SK-N-SH (cell line): Measurements from ENCODE around the gene DSP. TPM values are rescaled to one million over a fixed set of nuclear protein-coding genes. Genes with fewer than 3 reads are reported as not detected.

Experiments
- CTCF ChIA-PET: fragments of 300-600, 350-600 bp; formaldehyde crosslinking; extraction: SDS; loops from one replicate; lab custom pipeline; 2021; lab: Yijun Ruan, JAX
- POLR2A ChIA-PET: fragments of 350-600 bp; sonication (Branson Sonifier 250); formaldehyde crosslinking; extraction: SDS; loops from one replicate; lab custom pipeline; 2020; ENCODE audit warnings: antibody characterized with exemption, inconsistent platforms; lab: Yijun Ruan, JAX
- DNase-seq: peaks from one replicate; pipeline ENCODE4 v3.0.0; 2012
- H2AFZ ChIP-seq: fragments of 200-600 bp; sonication (generic); 2 replicates; pipeline ENCODE4 v1.8.1; 2016; ENCODE audit warnings: antibody characterized with exemption, mild to moderate bottlenecking, low read depth
- H3F3A ChIP-seq: fragments of 200-600 bp; sonication (generic); replicated peaks from 2 replicates; pipeline ENCODE3; 2016; ENCODE audit warnings: antibody characterized with exemption, mild to moderate bottlenecking; ENCODE audit not compliant: insufficient read depth
- H3K27ac ChIP-seq, 2 experiments: fragments of 200-500 bp in 1 of 2; fragments of 200-600 bp in 1 of 2; sonication (Bioruptor generic) in 1 of 2; sonication (generic), shearing (Covaris generic) in 1 of 2; 2 replicates each; pipeline versions ENCODE4 v1.5.1 to v1.6.1; 2014 to 2016; ENCODE audit warnings: low read depth in 2 of 2, inconsistent platforms in 1 of 2, low read length in 1 of 2, mild to moderate bottlenecking in 1 of 2, mixed read lengths in 1 of 2
- H3K27me3 ChIP-seq: fragments of 200-600 bp; sonication (generic), shearing (Covaris generic); 2 replicates; pipeline ENCODE4 v1.6.1; 2016; ENCODE audit warnings: mixed run types; ENCODE audit not compliant: insufficient read depth
- H3K36me3 ChIP-seq, 2 experiments: fragments of 200-500 bp in 1 of 2; fragments of 200-600 bp in 1 of 2; sonication (Bioruptor generic) in 1 of 2; sonication (generic) in 1 of 2; replicated peaks in 1 of 2; 2 replicates each; pipeline versions ENCODE3 to v1.5.1; 2014 to 2016; ENCODE audit warnings: low read length in 1 of 2, mild to moderate bottlenecking in 1 of 2; ENCODE audit not compliant: insufficient read depth in 2 of 2, control insufficient read depth in 1 of 2
- H3K4me1 ChIP-seq, 2 experiments: fragments of 200-500 bp in 1 of 2; fragments of 200-600 bp in 1 of 2; sonication (Bioruptor generic) in 1 of 2; sonication (generic), shearing (Covaris generic) in 1 of 2; 2 replicates each; pipeline versions ENCODE4 v1.5.1 to v1.6.1; 2014 to 2016; ENCODE audit warnings: low read depth in 1 of 2, low read length in 1 of 2, mixed run types in 1 of 2; ENCODE audit not compliant: insufficient read depth in 2 of 2, control insufficient read depth in 1 of 2
- H3K4me2 ChIP-seq: fragments of 200-600 bp; sonication (generic), shearing (Covaris generic); 2 replicates; pipeline ENCODE4 v1.6.1; 2017; ENCODE audit warnings: mixed run types
- H3K4me3 ChIP-seq, 2 experiments: fragments of 200-500 bp in 1 of 2; fragments of 200-600 bp in 1 of 2; sonication (Bioruptor generic) in 1 of 2; sonication (generic), shearing (Covaris generic) in 1 of 2; 2 replicates each; pipeline versions ENCODE4 v1.5.1 to v1.8.1; 2014 to 2016; ENCODE audit warnings: low read depth in 2 of 2, inconsistent platforms in 1 of 2, low read length in 1 of 2, mild to moderate bottlenecking in 1 of 2, mixed read lengths in 1 of 2, moderate library complexity in 1 of 2
- H3K79me2 ChIP-seq: fragments of 200-600 bp; sonication (generic); 2 replicates; pipeline ENCODE4 v1.8.1; 2017; ENCODE audit warnings: mild to moderate bottlenecking; ENCODE audit not compliant: insufficient read depth
- H3K9ac ChIP-seq: fragments of 200-600 bp; sonication (generic); 2 replicates; pipeline ENCODE4 v1.6.1; 2017; ENCODE audit warnings: mixed run types
- H3K9me2 ChIP-seq: fragments of 200-600 bp; sonication (generic); 2 replicates; pipeline ENCODE4 v1.6.1; 2017; ENCODE audit warnings: mixed run types
- H3K9me3 ChIP-seq: fragments of 200-600 bp; sonication (generic); 2 replicates; pipeline ENCODE4 v1.6.1; 2017; ENCODE audit warnings: mixed run types, mild to moderate bottlenecking, moderate library complexity
- H4K20me1 ChIP-seq: fragments of 200-600 bp; sonication (generic); 2 replicates; pipeline ENCODE4 v1.6.1; 2017; ENCODE audit warnings: mild to moderate bottlenecking, mixed run types; ENCODE audit not compliant: insufficient read depth
- ELF1 ChIP-seq: IDR thresholded peaks from 2 replicates; pipeline ENCODE4 v1.4.0; 2012
- EP300 ChIP-seq, 2 experiments: IDR thresholded peaks; 2 replicates each; pipeline versions ENCODE4 v1.4.0 to v1.6.1; 2012; ENCODE audit warnings: borderline replicate concordance in 1 of 2, low read depth in 1 of 2, low read length in 1 of 2
- EZH2phosphoT487 ChIP-seq: fragments of 200-600 bp; sonication (generic); IDR thresholded peaks from 2 replicates; pipeline ENCODE4 v1.6.1; 2017; ENCODE audit warnings: low read depth, mixed run types, mild to moderate bottlenecking, antibody characterized with exemption, moderate library complexity, borderline replicate concordance
- FOSL2 ChIP-seq: IDR thresholded peaks from 2 replicates; pipeline ENCODE4 v1.4.0; 2012; ENCODE audit warnings: low read depth, mild to moderate bottlenecking, moderate library complexity, borderline replicate concordance
- FOXM1 ChIP-seq: IDR thresholded peaks from 2 replicates; pipeline ENCODE4 v1.4.0; 2012; ENCODE audit warnings: low read depth, mild to moderate bottlenecking
- JUND ChIP-seq: IDR thresholded peaks from 2 replicates; pipeline ENCODE4 v1.4.0; 2012
- MEF2A ChIP-seq: IDR thresholded peaks from 2 replicates; pipeline ENCODE4 v1.4.0; 2012; ENCODE audit warnings: low read depth, borderline replicate concordance
- MXI1 ChIP-seq: IDR thresholded peaks from 2 replicates; pipeline ENCODE4 v1.6.1; 2012; ENCODE audit warnings: mild to moderate bottlenecking, low read depth, low read length, improper control_type of control experiment
- NRF1 ChIP-seq: IDR thresholded peaks from 2 replicates; pipeline ENCODE4 v1.6.1; 2012; ENCODE audit warnings: low read depth, mild to moderate bottlenecking, low read length
- POLR2AphosphoS5 ChIP-seq: IDR thresholded peaks from 2 replicates; pipeline ENCODE4 v1.6.1; 2012; ENCODE audit warnings: low read depth, low read length
- RCOR1 ChIP-seq: fragments of 150-350 bp; IDR thresholded peaks from 2 replicates; pipeline ENCODE4 v1.6.1; 2017; ENCODE audit warnings: antibody characterized with exemption, low read length
- RFX5 ChIP-seq: IDR thresholded peaks from 2 replicates; pipeline ENCODE4 v1.6.1; 2012; ENCODE audit warnings: mild to moderate bottlenecking, improper control_type of control experiment, low read length
- RXRA ChIP-seq: IDR thresholded peaks from 2 replicates; pipeline ENCODE4 v1.4.0; 2012; ENCODE audit warnings: low read depth, mild to moderate bottlenecking, borderline replicate concordance
- SIN3A ChIP-seq: IDR thresholded peaks from 2 replicates; pipeline ENCODE4 v1.6.1; 2012; ENCODE audit warnings: low read depth, mild to moderate bottlenecking, low read length, moderate library complexity, borderline replicate concordance
- SMC3 ChIP-seq: IDR thresholded peaks from 2 replicates; pipeline ENCODE4 v1.6.1; 2012; ENCODE audit warnings: low read depth, low read length, improper control_type of control experiment
- TAF1 ChIP-seq: IDR thresholded peaks from 2 replicates; pipeline ENCODE4 v1.6.1; 2012; ENCODE audit warnings: low read depth, mild to moderate bottlenecking, low read length, moderate library complexity, borderline replicate concordance
- TEAD4 ChIP-seq: IDR thresholded peaks from 2 replicates; pipeline ENCODE4 v1.4.0; 2012; ENCODE audit warnings: mild to moderate bottlenecking, borderline replicate concordance; ENCODE audit not compliant: insufficient read depth
- YY1 ChIP-seq: IDR thresholded peaks from 2 replicates; pipeline ENCODE4 v1.4.0; 2012; ENCODE audit warnings: low read depth, mild to moderate bottlenecking
- WGBS: methylation state at CpG from one replicate; pipeline ENCODE4 v1.1.6; 2017; ENCODE audit warnings: low lambda C conversion rate; 5-methylcytosine and 5-hydroxymethylcytosine counted together
- polyA plus RNA-seq, 3 experiments: library from polyadenylated mRNA; depleted of rRNA; stranded (reverse); fragments of >200 nt; gene quantifications; 2 replicates each; pipeline ENCODE4 v1.2.3, GENCODE V29; 2012
- TF ChIP-seq, protein P1 (sequence below): fragments of 150-350 bp; IDR thresholded peaks from 2 replicates; pipeline ENCODE4 v1.6.1; 2016; ENCODE audit warnings: mild to moderate bottlenecking, low read depth, low read length
- TF ChIP-seq, protein P2 (sequence below): IDR thresholded peaks from 2 replicates; pipeline ENCODE4 v1.4.0; 2012; ENCODE audit warnings: low read depth, borderline replicate concordance
- TF ChIP-seq, protein P3 (sequence below): fragments of 150-350 bp; IDR thresholded peaks from 2 replicates; pipeline ENCODE4 v1.6.1; 2017; ENCODE audit warnings: antibody characterized with exemption, low read length, low read depth, borderline replicate concordance
- TF ChIP-seq, protein P4 (sequence below): IDR thresholded peaks from 2 replicates; pipeline ENCODE4 v1.4.0; 2012; ENCODE audit warnings: low read depth, borderline replicate concordance

Gene DSP
- polyA plus RNA-seq, 1 of the 3 experiments (the other 2 are of a cell fraction), result 0.02 TPM

DNA sequence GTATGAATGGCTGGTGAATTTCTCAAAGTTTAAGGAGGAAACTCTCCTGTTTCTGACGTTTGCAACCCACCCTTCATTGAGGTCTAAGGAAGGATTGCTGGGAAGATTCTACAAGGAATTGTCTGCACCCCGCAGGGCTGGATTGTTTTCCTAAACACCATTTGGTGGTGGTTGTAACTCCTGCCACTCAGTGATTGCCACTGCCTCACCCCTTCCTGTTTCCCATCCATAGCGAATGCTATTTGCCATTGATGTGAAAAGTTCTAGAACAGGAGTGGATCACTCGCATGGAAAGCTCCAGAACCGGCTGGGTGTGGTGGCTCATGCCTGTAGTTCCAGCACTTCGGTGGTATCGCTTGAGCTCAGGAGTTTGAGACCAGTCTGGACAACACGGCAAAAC is 8.7 kb upstream of the DSP start:
- TF ChIP-seq FOSL2, result no peak
- TF ChIP-seq, protein P1, sequence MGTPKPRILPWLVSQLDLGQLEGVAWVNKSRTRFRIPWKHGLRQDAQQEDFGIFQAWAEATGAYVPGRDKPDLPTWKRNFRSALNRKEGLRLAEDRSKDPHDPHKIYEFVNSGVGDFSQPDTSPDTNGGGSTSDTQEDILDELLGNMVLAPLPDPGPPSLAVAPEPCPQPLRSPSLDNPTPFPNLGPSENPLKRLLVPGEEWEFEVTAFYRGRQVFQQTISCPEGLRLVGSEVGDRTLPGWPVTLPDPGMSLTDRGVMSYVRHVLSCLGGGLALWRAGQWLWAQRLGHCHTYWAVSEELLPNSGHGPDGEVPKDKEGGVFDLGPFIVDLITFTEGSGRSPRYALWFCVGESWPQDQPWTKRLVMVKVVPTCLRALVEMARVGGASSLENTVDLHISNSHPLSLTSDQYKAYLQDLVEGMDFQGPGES, result no peak
- no peak for TF ChIP-seq RFX5
- no peak for TF ChIP-seq EZH2phosphoT487
- no peak for TF ChIP-seq MEF2A
- TF ChIP-seq POLR2AphosphoS5, result no peak
- no peak for TF ChIP-seq RXRA
- no peak for TF ChIP-seq EP300 (IDR thresholded peaks at IDR 0.05; ENCODE audit: borderline replicate concordance in 1 of 2, low read depth in 1 of 2, low read length in 1 of 2)
- TF ChIP-seq, all 33 proteins: peak for 0
- no peak overlapping the region for H3K4me2 ChIP-seq
- no peak overlapping the region for H3K27ac ChIP-seq
- H3K27me3 ChIP-seq, result peaks cover 7% of the 10 kb centered on the region; the same call in 1 of the 2 replicates
- H3K9me3 ChIP-seq, result no peaks in the 10 kb centered on the region
- no peak overlapping the region for H2AFZ ChIP-seq
- H3K9ac ChIP-seq, result no peak overlapping the region
- H3F3A ChIP-seq, result no peaks in the 10 kb centered on the region
- no peak overlapping the region for H3K4me3 ChIP-seq
- no peaks in the 10 kb centered on the region for H3K36me3 ChIP-seq
- 33% methylated on average over 8 of the region's 8 CpGs for WGBS
- DNase-seq, result no peak
- ChIA-PET CTCF (no interaction called here), POLR2A (no interaction called here)
- H3K9me2 ChIP-seq, result no peaks in the 10 kb centered on the region
- H3K79me2 ChIP-seq, result no peaks in the 10 kb centered on the region
- peaks cover 0 to 8% of the 10 kb centered on the region in 2 experiments; a peak in 1 of 4 replicates for H3K4me1 ChIP-seq
- H4K20me1 ChIP-seq, result no peaks in the 10 kb centered on the region

DNA sequence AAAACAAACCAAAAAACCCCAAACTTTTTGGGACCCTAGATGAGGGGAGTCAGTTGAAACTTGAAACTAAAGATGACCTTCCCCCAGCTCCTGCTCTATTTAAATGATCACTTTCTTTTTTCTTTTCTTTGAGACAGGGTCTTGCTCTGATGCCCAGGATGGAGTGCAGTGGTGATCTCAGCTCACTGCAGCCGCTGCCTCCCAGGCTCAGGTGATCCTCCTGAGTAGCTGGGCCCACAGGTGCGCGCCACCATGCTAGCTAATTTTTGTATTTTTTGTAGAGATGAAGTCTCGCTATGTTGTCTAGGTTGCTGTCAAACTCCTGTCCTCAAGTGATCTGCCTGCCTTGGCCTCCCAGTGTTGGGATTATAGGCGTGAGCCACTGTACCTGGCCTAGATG is 7.3 kb upstream of the DSP start:
- CTCF ChIA-PET, result interaction anchor here (1.3 kb wide), 1 partner anchor 14 kb away, joined by 3 read pairs; no protein-coding TSS in a partner anchor
- H3K4me2 ChIP-seq, result no peak overlapping the region
- no peaks in the 10 kb centered on the region for H3K79me2 ChIP-seq
- no peak overlapping the region for H2AFZ ChIP-seq
- peaks cover 0 to 3% of the 10 kb centered on the region in 2 experiments; a peak in 1 of 4 replicates for H3K4me1 ChIP-seq
- WGBS, result 64% methylated on average over 5 of the region's 5 CpGs
- peaks cover 19% of the 10 kb centered on the region; the same call in 1 of the 2 replicates for H3K27me3 ChIP-seq
- no peak overlapping the region for H3K9ac ChIP-seq
- no peaks in the 10 kb centered on the region for H3K9me2 ChIP-seq
- no peaks in the 10 kb centered on the region for H3F3A ChIP-seq
- no peaks in the 10 kb centered on the region for H4K20me1 ChIP-seq
- H3K9me3 ChIP-seq, result no peaks in the 10 kb centered on the region
- no peaks in the 10 kb centered on the region for H3K36me3 ChIP-seq
- H3K4me3 ChIP-seq, result no peak overlapping the region
- no peak for DNase-seq
- POLR2A ChIA-PET, result no interaction called here
- TF ChIP-seq SMC3 (no peak), NRF1 (no peak), YY1 (no peak), EP300 (IDR thresholded peaks at IDR 0.05; ENCODE audit: borderline replicate concordance in 1 of 2, low read depth in 1 of 2, low read length in 1 of 2) (no peak), FOXM1 (no peak), MXI1 (no peak), POLR2AphosphoS5 (no peak), FOSL2 (no peak), RFX5 (no peak), RCOR1 (no peak), TAF1 (no peak), ELF1 (no peak), TEAD4 (no peak), JUND (no peak), SIN3A (no peak)
- TF ChIP-seq, protein P2, sequence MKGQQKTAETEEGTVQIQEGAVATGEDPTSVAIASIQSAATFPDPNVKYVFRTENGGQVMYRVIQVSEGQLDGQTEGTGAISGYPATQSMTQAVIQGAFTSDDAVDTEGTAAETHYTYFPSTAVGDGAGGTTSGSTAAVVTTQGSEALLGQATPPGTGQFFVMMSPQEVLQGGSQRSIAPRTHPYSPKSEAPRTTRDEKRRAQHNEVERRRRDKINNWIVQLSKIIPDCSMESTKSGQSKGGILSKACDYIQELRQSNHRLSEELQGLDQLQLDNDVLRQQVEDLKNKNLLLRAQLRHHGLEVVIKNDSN, result no peak
- TF ChIP-seq, protein P3, sequence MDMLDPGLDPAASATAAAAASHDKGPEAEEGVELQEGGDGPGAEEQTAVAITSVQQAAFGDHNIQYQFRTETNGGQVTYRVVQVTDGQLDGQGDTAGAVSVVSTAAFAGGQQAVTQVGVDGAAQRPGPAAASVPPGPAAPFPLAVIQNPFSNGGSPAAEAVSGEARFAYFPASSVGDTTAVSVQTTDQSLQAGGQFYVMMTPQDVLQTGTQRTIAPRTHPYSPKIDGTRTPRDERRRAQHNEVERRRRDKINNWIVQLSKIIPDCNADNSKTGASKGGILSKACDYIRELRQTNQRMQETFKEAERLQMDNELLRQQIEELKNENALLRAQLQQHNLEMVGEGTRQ, result no peak
- TF ChIP-seq, protein P4, sequence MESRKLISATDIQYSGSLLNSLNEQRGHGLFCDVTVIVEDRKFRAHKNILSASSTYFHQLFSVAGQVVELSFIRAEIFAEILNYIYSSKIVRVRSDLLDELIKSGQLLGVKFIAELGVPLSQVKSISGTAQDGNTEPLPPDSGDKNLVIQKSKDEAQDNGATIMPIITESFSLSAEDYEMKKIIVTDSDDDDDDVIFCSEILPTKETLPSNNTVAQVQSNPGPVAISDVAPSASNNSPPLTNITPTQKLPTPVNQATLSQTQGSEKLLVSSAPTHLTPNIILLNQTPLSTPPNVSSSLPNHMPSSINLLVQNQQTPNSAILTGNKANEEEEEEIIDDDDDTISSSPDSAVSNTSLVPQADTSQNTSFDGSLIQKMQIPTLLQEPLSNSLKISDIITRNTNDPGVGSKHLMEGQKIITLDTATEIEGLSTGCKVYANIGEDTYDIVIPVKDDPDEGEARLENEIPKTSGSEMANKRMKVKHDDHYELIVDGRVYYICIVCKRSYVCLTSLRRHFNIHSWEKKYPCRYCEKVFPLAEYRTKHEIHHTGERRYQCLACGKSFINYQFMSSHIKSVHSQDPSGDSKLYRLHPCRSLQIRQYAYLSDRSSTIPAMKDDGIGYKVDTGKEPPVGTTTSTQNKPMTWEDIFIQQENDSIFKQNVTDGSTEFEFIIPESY, result no peak
- TF ChIP-seq, all 33 proteins: peak for 0
- no peak overlapping the region for H3K27ac ChIP-seq
